K562 (cell line): ENCODE results near the gene SOX12. TPM values are rescaled to one million over a fixed set of nuclear protein-coding genes. Genes with fewer than 3 reads are reported as not detected.

ENCODE experiments used
- CCAR2 ChIP-seq: fragments of 200-400 bp; formaldehyde crosslinking; IDR thresholded peaks from 2 replicates; pipeline ENCODE4 v1.6.1; 2017; ENCODE audit warnings: mild to moderate bottlenecking, low read depth, low read length
- CHD2 ChIP-seq: IDR thresholded peaks from 2 replicates; pipeline ENCODE4 v1.6.1; 2011; ENCODE audit warnings: low read depth, low read length
- EHMT2 ChIP-seq: fragments of 450-650 bp; IDR thresholded peaks from 2 replicates; pipeline ENCODE4 v1.6.1; 2018; ENCODE audit warnings: antibody characterized with exemption
- ETV6 ChIP-seq, 3 experiments: fragments of 150-350 bp in 1 of 3; sonication (generic) in 1 of 3; formaldehyde crosslinking in 1 of 3; IDR thresholded peaks; 2 replicates each; pipeline versions ENCODE4 v1.6.1 to v1.8.0; 2014 to 2022; ENCODE audit warnings: borderline replicate concordance in 2 of 3, low read depth in 2 of 3, antibody characterized with exemption in 1 of 3, low read length in 1 of 3, mild to moderate bottlenecking in 1 of 3, missing genetic modification reagents in 1 of 3
- NFXL1 ChIP-seq: fragments of 450-650 bp; formaldehyde crosslinking; IDR thresholded peaks from 2 replicates; pipeline ENCODE4 v1.4.0; 2021; ENCODE audit warnings: mild to moderate bottlenecking
- PHF20 ChIP-seq: fragments of 450-650 bp; IDR thresholded peaks from 2 replicates; pipeline ENCODE4 v1.6.1; 2018; ENCODE audit not compliant: partially characterized antibody
- TGIF2 ChIP-seq: sonication (generic); formaldehyde crosslinking; IDR thresholded peaks from 2 replicates; pipeline ENCODE4 v1.8.1; 2022; ENCODE audit warnings: mild to moderate bottlenecking, missing genetic modification reagents, moderate library complexity
- XRCC3 ChIP-seq: fragments of 450-650 bp; IDR thresholded peaks from 2 replicates; pipeline ENCODE4 v1.6.1; 2017; ENCODE audit warnings: mild to moderate bottlenecking, moderate library complexity
- ZKSCAN1 ChIP-seq: fragments of 150-350 bp; IDR thresholded peaks from 2 replicates; pipeline ENCODE4 v1.6.1; 2016; ENCODE audit warnings: low read depth, low read length
- ZNF124 ChIP-seq: sonication (generic); formaldehyde crosslinking; IDR thresholded peaks from 2 replicates; pipeline ENCODE4 v1.8.1; 2022; ENCODE audit warnings: missing genetic modification reagents
- polyA plus RNA-seq, 8 experiments: library from polyadenylated mRNA; depleted of rRNA in 4 of 8; stranded (reverse) in 5 of 8; unstranded in 3 of 8; fragments of >200 nt; fragmentation: Nextera tagmentation in 2 of 8; fragmentation: Illumina TruSeq in 1 of 8; extraction: Ambion mirVana in 2 of 8; extraction: Trizol in 1 of 8; gene quantifications; 2 replicates each; pipeline versions ENCODE4 v1.2.1 to v1.2.3, GENCODE V29; 2011 to 2014; ENCODE audit warnings: inconsistent platforms in 1 of 8, missing spikeins in 1 of 8
- total RNA-seq, 7 experiments: library from RNA; depleted of rRNA in 6 of 7; stranded (reverse); fragments of >200 nt in 6 of 7; fragmentation: Illumina TruSeq in 2 of 7; extraction: Trizol in 2 of 7; gene quantifications; 2 replicates each; pipeline versions ENCODE4 v1.2.1 to v1.2.3, GENCODE V29; 2011 to 2021; ENCODE audit warnings: low replicate concordance in 1 of 7
- TF ChIP-seq, protein P1 (sequence below): sonication (generic); formaldehyde crosslinking; IDR thresholded peaks from 2 replicates; pipeline ENCODE4 v1.8.0; 2022; ENCODE audit warnings: missing genetic modification reagents, mild to moderate bottlenecking, borderline replicate concordance
- TF ChIP-seq, protein P2 (sequence below): fragments of 200-800 bp; sonication (Bioruptor generic); IDR thresholded peaks from 2 replicates; pipeline ENCODE4 v1.6.1; 2016; ENCODE audit warnings: missing genetic modification characterization, missing compliant biosample characterization
- TF ChIP-seq, protein P3 (sequence below), 2 experiments: IDR thresholded peaks; 2 replicates each; pipeline ENCODE4 v1.6.1; 2011; ENCODE audit warnings: borderline replicate concordance in 1 of 2, control low read depth in 1 of 2, low read depth in 1 of 2, low read length in 1 of 2, mild to moderate bottlenecking in 1 of 2, mixed read lengths in 1 of 2, moderate library complexity in 1 of 2; ENCODE audit not compliant: insufficient read depth in 1 of 2, insufficient read length in 1 of 2, poor library complexity in 1 of 2, severe bottlenecking in 1 of 2; ENCODE audit errors: extremely low read depth in 1 of 2
- TF ChIP-seq, protein P4 (sequence below): fragments of 450-650 bp; formaldehyde crosslinking; IDR thresholded peaks from 2 replicates; pipeline ENCODE4 v1.4.0; 2020; ENCODE audit warnings: mild to moderate bottlenecking, moderate library complexity
- TF ChIP-seq, protein P5 (sequence below): fragments of 250-450 bp; sonication (Bioruptor Pico); IDR thresholded peaks from 2 replicates; pipeline ENCODE4 v1.4.0; 2020; ENCODE audit warnings: borderline replicate concordance

SOX12 gene
- total and polyA plus RNA-seq, 9 of the 15 experiments (the other 6 are each of a cell fraction or from before 2014, with no cell fraction given): 0.42 to 26.3 (median 2.6) TPM

DNA sequence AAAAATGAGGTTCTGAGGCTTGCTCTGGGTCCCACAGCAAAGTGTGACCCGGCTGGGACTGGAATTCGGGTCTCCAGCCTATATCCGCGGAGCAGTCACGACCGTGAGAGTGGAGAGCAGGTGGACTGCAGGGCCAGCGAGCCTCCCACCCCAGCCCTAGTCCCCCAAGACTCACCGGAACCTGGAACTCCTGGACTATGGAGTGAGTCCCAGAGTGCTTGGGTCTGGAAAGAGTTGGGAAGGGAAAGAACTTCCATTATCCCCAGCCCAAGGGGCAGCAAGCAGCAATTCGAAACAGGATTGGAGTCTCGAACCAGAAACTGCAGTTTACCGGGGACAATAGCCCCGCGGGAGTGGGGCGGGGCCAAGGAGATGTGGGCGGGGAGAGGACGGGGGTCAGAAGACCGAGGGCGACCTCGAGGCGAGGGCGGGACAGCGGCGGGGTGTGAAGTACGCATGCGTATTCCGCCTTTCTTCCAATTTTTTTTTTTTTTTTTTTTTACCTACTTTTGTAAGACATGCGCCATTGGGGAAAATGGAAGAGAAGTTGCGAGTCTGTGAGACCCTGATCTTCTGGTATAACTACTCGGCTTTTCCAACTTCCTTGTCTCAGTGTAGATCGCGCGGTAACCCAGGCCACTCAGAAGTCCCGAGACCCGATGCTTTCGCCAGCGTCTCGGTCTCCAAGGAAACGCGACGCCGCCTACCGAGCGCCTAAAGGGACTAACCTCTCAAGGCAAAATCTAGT, 35.1 kb upstream of the SOX12 start, which contains the start of gene C20orf96 (continued):
- TF ChIP-seq, protein P1, sequence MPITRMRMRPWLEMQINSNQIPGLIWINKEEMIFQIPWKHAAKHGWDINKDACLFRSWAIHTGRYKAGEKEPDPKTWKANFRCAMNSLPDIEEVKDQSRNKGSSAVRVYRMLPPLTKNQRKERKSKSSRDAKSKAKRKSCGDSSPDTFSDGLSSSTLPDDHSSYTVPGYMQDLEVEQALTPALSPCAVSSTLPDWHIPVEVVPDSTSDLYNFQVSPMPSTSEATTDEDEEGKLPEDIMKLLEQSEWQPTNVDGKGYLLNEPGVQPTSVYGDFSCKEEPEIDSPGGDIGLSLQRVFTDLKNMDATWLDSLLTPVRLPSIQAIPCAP (CRISPR knock-in tag): no peak
- TF ChIP-seq CHD2 (peak; percentile 86), EHMT2 (no peak), TGIF2 (CRISPR knock-in tag) (no peak), ETV6 (IDR thresholded peaks at IDR 0.05; ENCODE audit: borderline replicate concordance in 1 of 2, low read depth in 2 of 2, low read length in 1 of 2) (no peak), ETV6 (CRISPR knock-in tag; IDR thresholded peaks at IDR 0.05; ENCODE audit: borderline replicate concordance) (0 out of 2 replicates have a peak, but pooled peaks have one; percentile 53), XRCC3 (no peak), ZNF124 (CRISPR knock-in tag) (no peak), CCAR2 (no peak), ZKSCAN1 (0 out of 2 replicates have a peak, but pooled peaks have one; percentile 37), NFXL1 (CRISPR knock-in tag) (no peak), PHF20 (no peak)
- TF ChIP-seq, protein P2, sequence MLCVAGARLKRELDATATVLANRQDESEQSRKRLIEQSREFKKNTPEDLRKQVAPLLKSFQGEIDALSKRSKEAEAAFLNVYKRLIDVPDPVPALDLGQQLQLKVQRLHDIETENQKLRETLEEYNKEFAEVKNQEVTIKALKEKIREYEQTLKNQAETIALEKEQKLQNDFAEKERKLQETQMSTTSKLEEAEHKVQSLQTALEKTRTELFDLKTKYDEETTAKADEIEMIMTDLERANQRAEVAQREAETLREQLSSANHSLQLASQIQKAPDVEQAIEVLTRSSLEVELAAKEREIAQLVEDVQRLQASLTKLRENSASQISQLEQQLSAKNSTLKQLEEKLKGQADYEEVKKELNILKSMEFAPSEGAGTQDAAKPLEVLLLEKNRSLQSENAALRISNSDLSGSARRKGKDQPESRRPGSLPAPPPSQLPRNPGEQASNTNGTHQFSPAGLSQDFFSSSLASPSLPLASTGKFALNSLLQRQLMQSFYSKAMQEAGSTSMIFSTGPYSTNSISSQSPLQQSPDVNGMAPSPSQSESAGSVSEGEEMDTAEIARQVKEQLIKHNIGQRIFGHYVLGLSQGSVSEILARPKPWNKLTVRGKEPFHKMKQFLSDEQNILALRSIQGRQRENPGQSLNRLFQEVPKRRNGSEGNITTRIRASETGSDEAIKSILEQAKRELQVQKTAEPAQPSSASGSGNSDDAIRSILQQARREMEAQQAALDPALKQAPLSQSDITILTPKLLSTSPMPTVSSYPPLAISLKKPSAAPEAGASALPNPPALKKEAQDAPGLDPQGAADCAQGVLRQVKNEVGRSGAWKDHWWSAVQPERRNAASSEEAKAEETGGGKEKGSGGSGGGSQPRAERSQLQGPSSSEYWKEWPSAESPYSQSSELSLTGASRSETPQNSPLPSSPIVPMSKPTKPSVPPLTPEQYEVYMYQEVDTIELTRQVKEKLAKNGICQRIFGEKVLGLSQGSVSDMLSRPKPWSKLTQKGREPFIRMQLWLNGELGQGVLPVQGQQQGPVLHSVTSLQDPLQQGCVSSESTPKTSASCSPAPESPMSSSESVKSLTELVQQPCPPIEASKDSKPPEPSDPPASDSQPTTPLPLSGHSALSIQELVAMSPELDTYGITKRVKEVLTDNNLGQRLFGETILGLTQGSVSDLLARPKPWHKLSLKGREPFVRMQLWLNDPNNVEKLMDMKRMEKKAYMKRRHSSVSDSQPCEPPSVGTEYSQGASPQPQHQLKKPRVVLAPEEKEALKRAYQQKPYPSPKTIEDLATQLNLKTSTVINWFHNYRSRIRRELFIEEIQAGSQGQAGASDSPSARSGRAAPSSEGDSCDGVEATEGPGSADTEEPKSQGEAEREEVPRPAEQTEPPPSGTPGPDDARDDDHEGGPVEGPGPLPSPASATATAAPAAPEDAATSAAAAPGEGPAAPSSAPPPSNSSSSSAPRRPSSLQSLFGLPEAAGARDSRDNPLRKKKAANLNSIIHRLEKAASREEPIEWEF (CRISPR knock-in tag): no peak
- TF ChIP-seq, protein P3, sequence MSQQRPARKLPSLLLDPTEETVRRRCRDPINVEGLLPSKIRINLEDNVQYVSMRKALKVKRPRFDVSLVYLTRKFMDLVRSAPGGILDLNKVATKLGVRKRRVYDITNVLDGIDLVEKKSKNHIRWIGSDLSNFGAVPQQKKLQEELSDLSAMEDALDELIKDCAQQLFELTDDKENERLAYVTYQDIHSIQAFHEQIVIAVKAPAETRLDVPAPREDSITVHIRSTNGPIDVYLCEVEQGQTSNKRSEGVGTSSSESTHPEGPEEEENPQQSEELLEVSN (IDR thresholded peaks at IDR 0.05; ENCODE audit: borderline replicate concordance in 1 of 2, extremely low read depth in 1 of 2, insufficient read depth in 1 of 2, insufficient read length in 1 of 2, low read depth in 1 of 2, low read length in 1 of 2, poor library complexity in 1 of 2, severe bottlenecking in 1 of 2): peak; percentile 78 to 90
- TF ChIP-seq, protein P4, sequence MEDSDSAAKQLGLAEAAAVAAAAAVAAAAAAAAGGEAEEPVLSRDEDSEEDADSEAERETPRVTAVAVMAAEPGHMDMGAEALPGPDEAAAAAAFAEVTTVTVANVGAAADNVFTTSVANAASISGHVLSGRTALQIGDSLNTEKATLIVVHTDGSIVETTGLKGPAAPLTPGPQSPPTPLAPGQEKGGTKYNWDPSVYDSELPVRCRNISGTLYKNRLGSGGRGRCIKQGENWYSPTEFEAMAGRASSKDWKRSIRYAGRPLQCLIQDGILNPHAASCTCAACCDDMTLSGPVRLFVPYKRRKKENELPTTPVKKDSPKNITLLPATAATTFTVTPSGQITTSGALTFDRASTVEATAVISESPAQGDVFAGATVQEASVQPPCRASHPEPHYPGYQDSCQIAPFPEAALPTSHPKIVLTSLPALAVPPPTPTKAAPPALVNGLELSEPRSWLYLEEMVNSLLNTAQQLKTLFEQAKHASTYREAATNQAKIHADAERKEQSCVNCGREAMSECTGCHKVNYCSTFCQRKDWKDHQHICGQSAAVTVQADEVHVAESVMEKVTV: no peak
- TF ChIP-seq, protein P5, sequence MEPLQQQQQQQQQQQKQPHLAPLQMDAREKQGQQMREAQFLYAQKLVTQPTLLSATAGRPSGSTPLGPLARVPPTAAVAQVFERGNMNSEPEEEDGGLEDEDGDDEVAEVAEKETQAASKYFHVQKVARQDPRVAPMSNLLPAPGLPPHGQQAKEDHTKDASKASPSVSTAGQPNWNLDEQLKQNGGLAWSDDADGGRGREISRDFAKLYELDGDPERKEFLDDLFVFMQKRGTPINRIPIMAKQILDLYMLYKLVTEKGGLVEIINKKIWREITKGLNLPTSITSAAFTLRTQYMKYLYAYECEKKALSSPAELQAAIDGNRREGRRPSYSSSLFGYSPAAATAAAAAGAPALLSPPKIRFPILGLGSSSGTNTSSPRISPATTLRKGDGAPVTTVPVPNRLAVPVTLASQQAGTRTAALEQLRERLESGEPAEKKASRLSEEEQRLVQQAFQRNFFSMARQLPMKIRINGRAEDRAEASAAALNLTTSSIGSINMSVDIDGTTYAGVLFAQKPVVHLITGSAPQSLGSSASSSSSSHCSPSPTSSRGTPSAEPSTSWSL (CRISPR knock-in tag): no peak
